ENCODE measurements around the gene WDR73.

The WDR73 gene

DNA sequence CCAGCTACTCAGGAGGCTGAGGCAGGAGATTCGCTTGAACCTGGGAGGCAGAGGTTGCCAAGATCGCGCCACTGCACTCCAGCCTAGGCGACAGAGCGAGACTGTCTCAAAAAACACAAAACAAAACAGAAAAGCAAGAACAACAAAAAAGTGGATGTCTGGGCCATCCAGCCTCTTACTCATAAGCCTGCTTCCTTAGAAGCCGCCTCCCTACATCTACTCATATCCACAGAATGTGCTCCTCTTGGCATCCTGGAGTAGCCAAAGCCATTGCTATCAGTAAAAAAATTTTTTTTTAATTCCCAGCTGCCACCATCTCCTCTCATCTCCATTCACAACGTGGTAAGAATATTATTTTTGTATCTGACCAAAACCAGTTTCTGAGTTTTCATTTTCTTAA lies 42.5 kb downstream of the WDR73 start:
- DNase-seq (ENCODE audit: low spot score) = no peak

DNA sequence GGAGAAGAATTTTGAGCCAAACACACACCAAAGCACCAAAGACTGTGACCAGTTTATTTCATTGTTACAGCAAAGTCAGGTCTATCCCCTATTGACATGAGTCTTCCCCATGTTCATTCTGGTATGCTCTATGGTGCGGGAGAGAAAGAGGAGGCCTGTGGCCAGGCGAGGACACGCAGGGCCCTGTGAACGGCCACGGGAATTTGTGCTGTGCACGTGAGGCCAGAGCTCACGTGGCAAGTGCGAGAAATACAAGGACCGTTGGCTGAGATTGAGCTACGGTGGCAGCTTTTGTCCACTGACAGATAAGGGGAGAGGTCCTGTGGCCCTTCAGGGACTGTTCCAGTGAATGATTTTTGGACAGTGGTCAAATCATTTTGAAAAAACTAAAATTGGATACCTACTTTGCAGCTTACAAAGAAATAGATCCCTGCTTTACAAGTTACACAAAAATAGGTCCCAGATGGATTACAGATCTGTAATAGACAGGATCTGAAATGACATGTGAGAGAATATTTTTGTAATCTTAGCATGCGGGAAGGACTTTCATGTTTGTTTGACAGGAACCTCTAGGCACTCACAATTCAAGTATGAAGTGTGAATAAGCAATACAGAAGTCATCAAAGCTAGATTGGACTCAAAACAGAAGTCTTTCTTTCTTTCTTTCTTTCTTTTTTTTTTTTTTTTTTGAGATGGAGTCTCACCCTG lies 44.1 kb downstream of the WDR73 start:
- no peak for DNase-seq (ENCODE audit: low spot score)

DNA sequence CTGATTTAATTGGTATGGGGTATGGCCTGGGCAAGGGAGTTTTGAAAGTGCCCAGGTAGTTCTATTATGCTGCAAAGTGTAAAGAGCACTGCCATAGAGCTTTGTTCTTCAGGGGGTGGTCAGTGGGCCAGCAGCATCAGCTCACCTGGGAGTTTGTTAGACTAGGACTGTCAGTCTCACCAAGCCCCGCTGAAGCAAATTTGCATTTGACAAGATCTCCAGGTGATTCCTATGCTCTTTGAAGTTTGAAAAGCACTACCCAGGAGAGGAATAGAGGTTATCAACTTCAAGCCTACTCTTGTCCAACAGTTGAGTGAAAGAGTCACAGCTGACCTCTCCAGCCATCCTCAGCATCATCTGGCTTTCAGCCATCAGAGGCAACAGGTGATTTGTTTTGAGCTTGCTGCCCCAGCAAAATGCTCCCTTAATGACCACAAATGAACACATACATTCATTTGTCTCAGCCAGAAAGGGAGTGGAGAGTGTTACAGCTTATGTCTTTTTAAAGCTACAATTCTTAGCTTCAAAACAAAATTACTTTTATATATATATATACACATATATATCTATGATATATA lies 45.3 kb downstream of the WDR73 start:
- no peak for DNase-seq (ENCODE audit: low spot score)

- DNase-seq (ENCODE audit: low spot score) = no peak
Measured at GRCh38 chr15:84606653-84607120, 47.4 kb downstream of the WDR73 start.

DNA sequence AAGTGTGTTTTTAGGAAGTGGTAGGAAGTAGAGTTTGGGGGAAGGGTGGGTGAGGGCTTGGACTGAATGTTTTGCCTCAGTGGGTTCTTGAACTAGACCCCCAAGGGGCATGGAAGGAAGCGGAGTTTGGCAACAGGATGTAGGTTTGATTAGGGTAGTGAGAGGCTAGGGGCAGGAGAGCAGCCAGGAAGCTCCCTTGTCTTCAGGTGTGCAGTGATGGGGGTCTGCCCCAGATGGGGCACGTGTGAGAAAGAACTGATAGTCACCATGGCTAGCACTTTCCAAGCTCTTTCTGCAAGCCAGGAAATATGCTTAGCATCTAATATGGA lies 48.6 kb downstream of the WDR73 start:
- no peak for DNase-seq (ENCODE audit: low spot score)

DNA sequence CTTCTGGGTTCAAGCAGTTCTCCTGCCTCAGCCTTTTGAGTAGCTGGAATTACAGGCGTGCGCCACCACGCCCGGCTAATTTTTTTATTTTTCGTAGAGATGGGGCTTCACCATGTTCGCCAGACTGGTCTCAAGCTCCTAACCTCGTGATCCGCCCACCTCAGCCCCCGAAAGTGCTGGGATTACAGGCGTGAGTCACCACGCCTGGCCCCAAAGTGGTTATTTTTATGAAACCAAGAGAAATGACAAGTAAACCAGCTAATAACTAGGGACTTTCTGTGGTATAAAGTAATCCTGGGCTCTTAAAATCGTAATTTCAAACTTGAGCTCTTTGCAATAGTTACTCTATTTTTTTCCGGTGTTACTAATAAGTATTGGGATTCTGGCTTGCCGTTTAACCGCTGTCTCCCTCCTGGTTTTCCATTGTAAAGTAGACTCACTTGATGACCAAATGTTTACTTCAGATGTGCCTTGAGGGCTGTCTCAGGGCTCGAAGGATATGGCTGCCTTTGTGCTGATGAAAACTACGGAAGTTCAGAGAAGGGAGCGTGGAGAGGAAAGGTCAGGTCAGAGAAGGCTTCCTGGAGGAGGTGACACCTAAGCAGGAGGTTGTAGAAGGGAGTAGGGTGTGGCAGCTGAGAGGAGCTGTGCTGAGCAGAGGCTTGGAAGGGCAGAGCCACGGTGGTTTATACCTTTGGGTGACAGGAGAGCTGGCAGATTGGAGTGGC lies 49.1 kb downstream of the WDR73 start:
- no peak for DNase-seq (ENCODE audit: low spot score)

GRCh38 chr15:84603630-84604379 lies 50.3 kb downstream of the WDR73 start:
- DNase-seq (ENCODE audit: low spot score) = no peak

DNA sequence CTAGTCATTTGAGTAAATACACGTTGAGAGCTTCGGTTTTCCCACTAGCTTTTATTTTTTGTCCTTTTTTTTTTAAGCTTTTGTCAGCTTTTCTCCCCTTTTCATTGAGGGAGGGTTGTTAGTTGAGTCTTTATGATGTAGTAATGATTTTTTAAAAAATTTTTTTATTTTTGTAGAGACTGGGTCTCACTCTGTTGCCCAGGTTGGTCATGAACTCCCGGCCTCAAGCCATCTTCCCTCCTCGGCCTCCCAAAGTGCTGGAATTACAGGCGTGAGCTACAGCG lies 52.6 kb downstream of the WDR73 start:
- DNase-seq (ENCODE audit: low spot score) = no peak

GRCh38 chr15:84600687-84601554 lies 53.2 kb downstream of the WDR73 start, which contains the start of gene ZSCAN2:
TSS of gene ZSCAN2 (plus strand) at chr15:84601009. CDS start at chr15:84603928, 2,919 bp downstream.
- peak; percentile 91 for DNase-seq (ENCODE audit: low spot score)

DNA sequence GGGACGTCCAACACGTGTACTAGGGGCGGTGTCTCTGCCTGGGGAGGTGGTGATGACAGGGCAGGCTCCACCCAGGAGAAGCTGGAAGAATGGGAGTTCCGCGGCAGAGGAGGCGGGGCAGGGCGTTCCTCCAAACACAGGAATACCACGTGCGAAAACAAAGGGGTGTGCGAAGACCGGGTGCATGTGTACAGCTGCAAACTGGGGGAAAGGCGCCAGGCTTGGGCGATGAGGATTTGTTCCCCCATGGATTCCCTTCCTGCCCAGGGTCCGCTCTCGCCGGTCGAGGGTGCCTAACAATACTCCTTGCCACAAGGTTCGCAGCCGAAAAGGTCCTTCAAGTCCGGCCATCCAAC lies 53.8 kb downstream of the WDR73 start:
- peak; percentile 67 for DNase-seq (ENCODE audit: low spot score)

GRCh38 chr15:84599906-84600305 lies 54.2 kb downstream of the WDR73 start:
- no peak for DNase-seq (ENCODE audit: low spot score)

DNA sequence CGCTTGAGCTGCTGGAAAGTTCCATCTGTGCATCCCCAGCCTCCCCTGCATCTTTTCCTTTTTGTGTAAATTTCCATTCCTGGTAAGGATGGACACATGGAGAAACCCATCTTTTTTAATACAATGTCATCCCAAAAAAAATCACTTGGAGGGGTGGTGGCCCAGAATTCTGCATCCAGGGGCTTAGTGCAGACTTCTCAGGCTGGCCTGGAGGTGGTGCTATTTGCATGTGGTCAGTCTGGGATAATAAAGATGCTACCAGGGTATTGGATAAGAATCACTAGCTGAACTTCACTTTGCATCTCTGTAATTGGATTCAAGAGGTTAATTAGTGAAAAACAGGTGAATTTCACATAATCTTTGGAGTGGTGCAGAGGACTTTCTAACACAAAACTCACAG lies 55.1 kb downstream of the WDR73 start:
- DNase-seq (ENCODE audit: low spot score) = peak; percentile 65

- no peak for DNase-seq (ENCODE audit: low spot score)
Measured at GRCh38 chr15:84598250-84598649, 55.8 kb downstream of the WDR73 start.

GRCh38 chr15:84597296-84597695 lies 56.8 kb downstream of the WDR73 start:
- no peak for DNase-seq (ENCODE audit: low spot score)

GRCh38 chr15:84595660-84596059 lies 58.4 kb downstream of the WDR73 start:
- no peak for DNase-seq (ENCODE audit: low spot score)

- no peak for DNase-seq (ENCODE audit: low spot score)
Measured at GRCh38 chr15:84594617-84595290, 59.3 kb downstream of the WDR73 start.

DNA sequence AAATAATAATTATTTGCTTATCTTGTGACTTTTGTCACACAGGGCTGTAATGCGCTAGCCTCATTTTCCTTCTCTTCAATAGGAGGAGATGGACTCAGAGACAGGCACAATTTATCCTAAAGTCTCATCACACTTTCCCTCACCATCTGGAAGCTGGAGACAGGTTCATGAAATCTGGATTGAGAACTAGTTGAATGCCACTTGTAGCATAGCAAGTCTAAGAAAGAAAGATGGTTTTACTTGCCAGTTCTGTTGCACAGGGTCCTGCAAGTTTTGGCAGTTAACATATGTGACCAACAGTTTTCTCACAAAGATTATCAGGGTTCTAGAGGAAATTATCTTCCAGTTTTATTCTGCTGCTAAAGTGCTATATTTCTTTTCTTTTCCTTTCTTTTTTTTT lies 62.3 kb downstream of the WDR73 start:
- no peak for DNase-seq (ENCODE audit: low spot score)

- no peak for DNase-seq (ENCODE audit: low spot score)
Measured at GRCh38 chr15:84590406-84590805, 63.7 kb downstream of the WDR73 start.

Data from hematopoietic multipotent progenitor cell treated with erythropoietin and hydrocortisone succinate and interleukin-3 and kit ligand, for 17 days (in vitro differentiated cells).